ENCODE measurements around the gene DPPA3.

- TF ChIP-seq CTCF (IDR thresholded peaks at IDR 0.05; ENCODE audit: low read length) (no peak), EZH2 (optimal IDR thresholded peaks at IDR 0.05; ENCODE audit: low read depth, low read length) (no peak)
Measured at GRCh38 chr12:7723926-7724325, 12.7 kb downstream of the DPPA3 start.
